IPS-11a (cell line): ENCODE results near the gene SLU7.

Experiments used
- H3K4me3 ChIP-seq: one replicate; pipeline ENCODE4 v1.5.1; 2013; ENCODE audit warnings: low read depth, low read length, control low read depth

SLU7 gene

GRCh38 chr5:160418561-160419457 lies at the start of gene SLU7:
Gene SLU7, minus strand, starts transcription at chr5:160419081. Its CDS starts 3,787 bp downstream, at chr5:160415294.
- H3K4me3 ChIP-seq, result peak within 1 kb of the TSS; percentile 91

DNA sequence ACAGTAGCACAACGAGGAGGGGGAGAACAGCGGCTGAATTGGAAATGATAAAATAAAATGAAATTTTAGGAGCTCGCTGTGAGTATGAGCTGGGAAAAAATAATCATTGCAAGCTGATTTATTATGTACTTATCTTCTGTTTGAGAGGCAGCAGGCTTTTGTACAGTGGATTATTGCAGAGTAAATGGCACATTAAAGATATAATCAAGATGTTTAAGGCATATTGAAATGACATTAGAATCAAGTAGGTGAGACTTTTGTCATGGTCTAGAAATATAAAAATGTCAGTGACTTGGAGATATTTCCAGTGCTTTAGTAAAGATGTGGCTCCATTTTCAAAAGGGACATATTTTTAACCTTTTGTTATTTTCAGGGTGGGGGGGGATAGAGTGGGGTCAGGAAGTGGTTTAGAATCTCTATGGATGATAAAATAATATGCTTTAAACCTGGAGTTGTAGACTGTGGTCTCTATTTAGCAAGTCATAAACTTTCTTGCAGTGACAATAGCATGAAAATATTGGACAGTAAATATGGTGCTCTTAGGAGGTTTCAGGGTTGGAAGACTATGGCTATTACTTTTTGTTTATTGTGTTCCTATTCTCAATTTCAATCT lies 49.6 kb upstream of the SLU7 start:
- no peak overlapping the region for H3K4me3 ChIP-seq

GRCh38 chr5:160467555-160468362 lies 48.9 kb upstream of the SLU7 start:
- no peak overlapping the region for H3K4me3 ChIP-seq

DNA sequence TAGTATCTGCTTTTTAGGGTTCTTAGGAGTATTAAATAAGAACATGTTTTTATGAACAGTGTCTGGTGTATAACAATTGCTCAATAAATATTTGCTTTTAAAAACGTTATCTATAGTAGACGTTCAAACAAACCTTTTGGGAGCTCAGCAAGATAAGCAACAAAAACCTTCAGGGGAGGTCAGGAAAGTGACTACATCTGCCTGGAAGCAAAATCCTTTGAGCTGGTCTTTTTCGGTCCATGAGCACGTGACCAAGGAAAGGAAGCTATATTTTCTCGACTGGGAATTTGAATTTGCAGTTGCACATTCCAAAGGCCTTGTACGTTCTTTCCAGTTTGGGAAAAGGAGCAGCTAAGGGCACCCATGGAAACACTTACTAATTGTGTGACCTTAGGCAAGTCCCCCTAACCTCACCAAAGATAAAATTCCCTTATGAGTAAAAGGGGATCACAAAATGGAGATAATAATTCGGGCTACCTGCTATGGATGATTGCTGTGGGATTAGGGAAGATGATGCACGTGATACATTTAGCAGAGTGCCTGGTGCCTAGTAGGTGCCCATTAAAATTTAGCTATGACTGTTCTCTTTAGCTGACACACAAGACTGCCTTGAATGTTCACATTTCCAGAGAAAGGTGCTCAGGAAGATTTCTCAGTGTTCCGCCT lies 48.1 kb upstream of the SLU7 start:
- H3K4me3 ChIP-seq, result no peak overlapping the region

DNA sequence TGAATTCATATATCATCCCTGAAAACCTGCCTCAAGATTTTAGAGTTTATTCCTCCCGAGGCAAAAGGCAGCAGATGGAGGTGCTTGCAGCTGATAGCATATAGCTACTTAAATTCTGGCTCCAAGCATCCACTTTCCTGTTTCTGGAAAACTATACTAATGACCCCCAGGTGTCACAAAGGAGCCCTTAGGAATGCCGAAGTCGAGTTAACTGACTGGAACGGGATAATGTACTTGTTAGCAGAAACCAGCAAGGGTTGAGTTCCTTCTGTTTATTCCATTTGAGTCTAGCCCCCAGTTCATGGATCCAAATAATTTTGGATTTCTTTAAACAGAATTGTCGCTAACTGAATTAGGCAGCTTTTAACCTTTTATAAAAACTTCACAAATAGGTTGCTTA lies 47.2 kb upstream of the SLU7 start:
- no peak overlapping the region for H3K4me3 ChIP-seq

DNA sequence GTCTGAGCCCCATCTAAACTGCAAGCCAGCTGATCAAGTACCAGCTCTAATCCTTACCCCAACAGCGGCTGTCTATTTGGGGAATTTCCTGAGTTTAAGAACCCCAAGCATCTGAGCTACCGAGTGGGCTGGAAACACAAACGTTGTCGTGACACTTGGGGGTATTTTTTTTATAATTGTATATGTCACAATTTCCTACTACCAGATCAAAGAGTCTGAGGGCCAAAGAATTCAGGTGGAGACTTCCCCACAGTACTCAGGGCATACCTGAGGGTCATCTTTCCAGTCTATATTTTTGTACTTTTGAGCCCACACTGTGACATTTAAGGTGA lies 45.6 kb upstream of the SLU7 start:
- H3K4me3 ChIP-seq, result no peak overlapping the region

GRCh38 chr5:160463740-160464465 lies 45.0 kb upstream of the SLU7 start:
- no peak overlapping the region for H3K4me3 ChIP-seq

DNA sequence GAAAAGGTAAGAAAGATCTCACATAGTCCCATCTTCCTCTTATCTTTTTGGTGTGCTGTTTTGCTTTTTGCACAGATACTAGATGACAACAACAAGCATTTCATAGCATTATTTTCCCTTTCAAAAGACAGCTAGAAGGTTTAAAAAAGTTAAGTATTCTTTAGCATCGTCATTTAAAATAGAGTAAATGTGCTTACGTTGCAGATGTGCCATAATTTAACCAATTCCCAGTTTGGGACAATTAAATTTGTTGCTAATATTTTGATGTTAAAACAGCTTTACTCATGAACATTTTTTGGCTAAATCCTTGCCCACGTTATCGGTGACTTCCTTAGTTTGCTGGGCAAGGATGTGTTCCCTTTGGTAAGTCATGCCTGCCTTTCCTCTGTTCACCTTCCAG lies 44.3 kb upstream of the SLU7 start:
- H3K4me3 ChIP-seq, result no peak overlapping the region

DNA sequence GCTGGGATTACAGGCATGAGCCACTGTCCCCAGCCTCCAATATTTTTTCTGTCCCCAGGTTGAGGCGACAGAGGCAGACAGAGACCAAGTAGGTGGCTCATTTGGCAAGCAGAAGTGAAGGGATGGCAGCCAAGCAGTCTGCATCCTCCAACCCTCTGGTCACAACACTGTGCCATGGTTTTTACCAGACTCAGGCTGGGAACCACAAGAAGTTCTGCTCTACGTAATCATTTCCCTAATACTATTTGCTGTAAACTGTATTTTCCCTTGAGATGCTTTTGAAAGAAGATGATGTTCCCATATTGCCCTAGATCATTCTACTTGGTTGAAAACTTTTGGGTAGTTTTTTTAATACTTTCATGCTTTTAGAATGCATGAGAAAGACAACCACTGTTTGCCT lies 43.3 kb upstream of the SLU7 start:
- H3K4me3 ChIP-seq, result no peak overlapping the region

- no peak overlapping the region for H3K4me3 ChIP-seq
Observed at GRCh38 chr5:160461378-160461777, 42.5 kb upstream of the SLU7 start.

DNA sequence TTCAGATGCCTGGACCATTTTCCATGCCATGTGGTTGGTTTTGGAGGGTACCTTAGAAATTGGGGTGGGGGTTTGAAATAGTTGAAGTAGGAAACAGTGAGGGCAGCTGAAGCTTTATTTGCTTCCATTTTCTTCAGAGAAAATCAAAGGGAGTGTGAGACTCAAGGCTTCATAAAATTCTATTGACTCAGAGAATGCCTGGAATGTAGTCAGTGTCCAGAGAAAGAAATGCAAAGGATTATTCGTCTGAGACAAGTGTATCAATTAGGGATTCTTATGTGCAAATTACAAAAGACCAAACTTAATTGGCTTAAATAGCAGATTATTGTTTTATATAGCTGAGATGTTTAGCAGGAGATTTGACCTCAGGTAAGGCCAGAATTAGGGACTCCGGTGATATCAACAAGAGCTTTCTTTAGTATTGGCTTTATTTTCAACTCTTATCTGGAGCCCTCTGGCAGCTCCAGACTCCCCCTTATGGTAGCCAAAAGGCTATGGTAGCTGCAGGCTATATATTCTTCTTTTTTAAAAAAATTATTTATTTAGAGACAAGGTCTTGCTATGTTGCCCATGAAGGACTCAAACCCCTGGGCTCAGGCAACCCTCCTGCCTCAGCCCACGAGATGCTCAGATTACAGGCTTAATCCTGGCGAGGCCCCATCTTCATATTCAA lies 41.6 kb upstream of the SLU7 start:
- no peak overlapping the region for H3K4me3 ChIP-seq

DNA sequence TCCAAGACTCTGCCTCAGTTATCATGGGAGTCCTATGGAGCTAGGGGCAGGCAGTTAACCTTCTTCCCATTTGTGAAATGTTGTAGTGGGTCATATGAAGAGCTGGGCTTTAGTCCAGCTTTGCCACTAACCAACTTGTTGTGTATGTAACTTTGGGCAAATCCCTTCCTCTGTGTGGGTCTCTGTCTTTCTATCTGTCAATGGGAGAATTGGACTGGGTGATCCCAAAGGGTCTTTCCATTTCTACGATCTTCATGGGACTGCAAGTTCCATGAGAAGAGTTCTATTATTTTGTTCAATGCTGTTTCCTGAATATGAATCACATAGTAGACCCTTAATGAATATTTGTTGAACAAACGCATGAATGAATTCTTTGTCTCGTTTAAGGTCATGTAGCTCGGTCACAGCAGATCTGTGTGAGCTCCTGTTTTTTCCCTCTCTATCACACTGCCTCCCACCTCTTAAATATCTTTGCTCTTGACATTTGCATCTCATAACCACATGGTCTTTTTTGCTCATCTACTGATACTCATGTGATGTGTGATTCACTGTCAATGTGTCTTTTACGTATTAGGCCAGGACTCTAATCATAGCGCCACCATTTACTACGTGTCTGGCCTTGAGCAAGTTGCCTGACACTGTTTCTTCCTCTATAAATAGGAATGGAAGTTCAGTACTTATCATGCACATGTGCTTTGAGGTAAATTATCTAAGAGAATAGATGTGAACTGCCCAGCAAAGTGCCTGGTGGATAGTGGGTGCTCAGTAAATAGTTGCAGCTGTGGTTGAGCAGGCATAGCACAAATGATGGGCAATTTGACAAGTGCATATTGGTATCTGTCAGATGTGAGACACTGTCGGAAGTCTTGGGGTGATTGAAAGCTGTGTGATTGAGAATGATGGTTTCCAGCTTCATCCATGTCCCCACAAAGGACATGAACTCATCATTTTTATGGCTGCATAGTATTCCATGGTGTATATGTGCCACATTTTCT lies 40.2 kb upstream of the SLU7 start:
- no peak overlapping the region for H3K4me3 ChIP-seq

- no peak overlapping the region for H3K4me3 ChIP-seq
Observed at GRCh38 chr5:160457252-160457651, 38.4 kb upstream of the SLU7 start.

DNA sequence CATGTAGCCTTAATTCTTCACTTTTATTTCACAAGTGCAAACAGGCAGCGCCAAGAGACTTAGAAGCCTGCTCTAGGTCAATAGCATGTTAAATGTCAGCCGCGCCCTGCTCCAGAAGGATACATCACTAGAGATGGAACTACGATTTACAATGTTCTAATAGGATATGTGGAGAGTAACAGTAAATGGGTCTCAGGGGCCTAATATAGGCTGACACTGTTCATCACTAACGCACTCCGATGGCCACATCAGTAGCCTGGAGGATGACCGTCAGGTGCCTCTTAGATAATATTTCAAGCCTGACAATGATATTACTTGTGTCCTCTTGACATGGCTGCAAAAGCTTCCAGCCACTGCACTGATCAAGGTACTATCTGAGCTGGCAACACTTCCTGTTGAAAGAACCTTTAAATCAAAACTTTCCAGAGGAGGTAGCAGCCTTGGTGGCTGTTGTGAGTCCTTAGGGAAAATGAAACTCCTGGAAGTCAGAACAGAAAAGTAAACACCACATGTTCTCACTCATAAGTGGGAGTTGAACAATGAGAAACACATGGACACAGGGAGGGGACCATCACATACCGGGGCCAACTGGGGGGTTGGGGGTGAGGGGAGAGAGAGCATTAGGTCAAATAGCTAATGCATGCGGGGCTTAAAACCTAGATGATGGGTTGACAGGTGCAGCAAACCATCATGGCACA lies 37.7 kb upstream of the SLU7 start:
- no peak overlapping the region for H3K4me3 ChIP-seq

DNA sequence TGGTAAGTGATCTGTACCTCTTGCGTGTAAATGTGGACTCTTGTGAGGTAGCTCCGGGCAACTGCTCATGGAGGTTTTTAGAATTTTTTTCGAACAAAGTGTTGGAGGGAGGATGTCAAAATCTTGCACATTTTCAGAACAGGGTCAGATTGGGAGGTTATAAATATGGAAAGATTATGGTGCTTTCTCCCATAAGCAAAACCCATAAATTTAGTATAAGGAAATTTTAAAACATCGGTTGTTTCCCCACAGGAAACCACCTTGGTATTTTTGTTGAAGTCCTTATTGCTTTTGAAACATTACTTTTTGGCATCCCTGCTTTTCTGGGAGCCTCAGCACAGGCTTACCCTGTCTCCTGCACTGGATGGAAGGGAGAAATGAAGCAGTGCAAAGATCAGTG lies 36.7 kb upstream of the SLU7 start:
- no peak overlapping the region for H3K4me3 ChIP-seq

GRCh38 chr5:160453751-160454150 lies 34.9 kb upstream of the SLU7 start:
- no peak overlapping the region for H3K4me3 ChIP-seq

GRCh38 chr5:160452795-160453194 lies 33.9 kb upstream of the SLU7 start:
- no peak overlapping the region for H3K4me3 ChIP-seq

DNA sequence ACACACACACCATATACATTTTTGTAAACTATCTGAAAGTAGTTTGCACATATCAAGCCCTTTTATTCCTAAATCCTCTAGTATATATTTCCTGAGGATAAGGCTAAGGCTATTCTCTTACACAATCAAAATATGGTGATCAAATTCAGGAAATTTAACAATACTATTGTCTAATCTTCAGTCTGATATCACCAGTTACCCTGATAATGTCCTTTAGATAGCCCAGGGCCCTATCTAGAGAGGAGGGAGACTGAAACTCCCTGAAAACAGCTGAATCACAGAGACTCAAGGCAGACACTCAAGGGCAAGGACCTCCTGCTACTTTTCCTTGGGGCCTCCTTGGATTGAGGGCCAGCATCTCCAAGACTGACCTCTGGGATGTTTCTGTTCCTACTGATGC lies 33.2 kb upstream of the SLU7 start:
- no peak overlapping the region for H3K4me3 ChIP-seq
